ENCODE measurements around the gene MSI2. TPM values are rescaled to one million over a fixed set of nuclear protein-coding genes. Genes with fewer than 3 reads are reported as not detected.

Gene MSI2
- total and polyA plus RNA-seq, 5 donors, result 43.9 to 113 (median 107) TPM

- Histone ChIP-seq H3K4me3 (ENCODE audit: low read length) (no peak overlapping the region), H3K27me3 (ENCODE audit: control insufficient read depth, insufficient read depth) (no peaks in the 10 kb centered on the region), H3K27ac (ENCODE audit: low read length) (no peak overlapping the region), H3K4me1 (ENCODE audit: control insufficient read depth, insufficient read depth, low read length) (peaks cover 2% of the 10 kb centered on the region), H3K9me3 (ENCODE audit: control insufficient read depth, low read length) (no peaks in the 10 kb centered on the region)
- DNase-seq, result no peak
- intact Hi-C loops (cut with DNase I), result no loop called here
- 97% methylated on average over 6 of the region's 6 CpGs for WGBS
- no peak for ATAC-seq
Observed at GRCh38 chr17:57318913-57319312, 62.6 kb downstream of the MSI2 start.

DNA sequence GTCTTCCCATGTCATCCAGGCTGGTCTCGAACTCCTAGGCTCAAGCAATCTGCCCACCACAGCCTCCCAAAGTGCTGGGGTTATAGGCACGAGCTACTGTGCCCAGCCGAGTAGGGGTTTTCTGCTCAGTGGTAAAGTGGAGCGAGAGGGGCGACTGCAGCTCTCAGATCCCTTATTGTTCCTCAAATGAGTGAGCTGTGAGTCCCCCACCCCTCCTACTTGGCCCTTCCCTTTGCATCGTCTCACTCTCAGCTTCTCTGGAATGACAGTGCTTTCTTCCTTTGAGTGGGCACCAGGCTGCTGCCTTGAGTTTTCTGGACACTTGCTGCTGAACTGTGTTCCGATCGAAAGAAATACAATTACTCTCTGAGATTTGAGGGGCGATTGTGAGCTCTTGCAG is 63.5 kb downstream of the MSI2 start:
- WGBS, result 88% methylated on average over 9 of the region's 9 CpGs
- no peak for ATAC-seq
- Histone ChIP-seq H3K27me3 (ENCODE audit: control insufficient read depth, insufficient read depth) (no peaks in the 10 kb centered on the region), H3K9me3 (ENCODE audit: control insufficient read depth, low read length) (no peaks in the 10 kb centered on the region), H3K4me3 (ENCODE audit: low read length) (no peak overlapping the region), H3K27ac (ENCODE audit: low read length) (no peak overlapping the region), H3K4me1 (ENCODE audit: control insufficient read depth, insufficient read depth, low read length) (peaks cover 4% of the 10 kb centered on the region)
- DNase-seq, result no peak
- intact Hi-C loops (cut with DNase I), result no loop called here

DNA sequence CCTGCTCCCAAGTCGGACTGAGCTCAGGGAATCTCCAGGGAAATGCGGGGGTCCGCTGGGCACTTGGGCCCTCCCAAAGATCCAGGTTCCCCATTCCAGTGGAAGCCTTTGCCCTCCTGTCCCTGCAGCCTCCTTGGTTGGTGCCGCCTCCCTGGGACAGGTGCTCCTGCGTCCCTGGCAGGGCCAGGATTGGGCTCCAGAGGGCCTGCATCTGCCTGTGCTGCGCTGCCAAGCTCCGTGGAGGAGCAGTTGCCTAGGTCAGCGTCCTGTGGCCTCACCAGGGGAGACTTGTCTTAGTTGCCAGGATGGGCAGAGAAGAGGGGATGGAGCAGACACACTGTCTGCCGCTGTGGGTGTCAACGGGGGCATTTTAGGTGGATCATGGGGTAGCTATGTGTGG is 67.1 kb downstream of the MSI2 start:
- DNase-seq (no peak), ATAC-seq (peak in 1 of 2 donors; percentile 16)
- 90% methylated on average over 10 of the region's 10 CpGs for WGBS
- no peaks in the 10 kb centered on the region for H3K27me3 ChIP-seq (ENCODE audit: control insufficient read depth, insufficient read depth)
- intact Hi-C loops (cut with DNase I), result no loop called here
- H3K4me3 ChIP-seq (ENCODE audit: low read length), result no peak overlapping the region
- peaks cover 9% of the 10 kb centered on the region for H3K4me1 ChIP-seq (ENCODE audit: control insufficient read depth, insufficient read depth, low read length)
- no peaks in the 10 kb centered on the region for H3K9me3 ChIP-seq (ENCODE audit: control insufficient read depth, low read length)
- H3K27ac ChIP-seq (ENCODE audit: low read length), result no peak overlapping the region

DNA sequence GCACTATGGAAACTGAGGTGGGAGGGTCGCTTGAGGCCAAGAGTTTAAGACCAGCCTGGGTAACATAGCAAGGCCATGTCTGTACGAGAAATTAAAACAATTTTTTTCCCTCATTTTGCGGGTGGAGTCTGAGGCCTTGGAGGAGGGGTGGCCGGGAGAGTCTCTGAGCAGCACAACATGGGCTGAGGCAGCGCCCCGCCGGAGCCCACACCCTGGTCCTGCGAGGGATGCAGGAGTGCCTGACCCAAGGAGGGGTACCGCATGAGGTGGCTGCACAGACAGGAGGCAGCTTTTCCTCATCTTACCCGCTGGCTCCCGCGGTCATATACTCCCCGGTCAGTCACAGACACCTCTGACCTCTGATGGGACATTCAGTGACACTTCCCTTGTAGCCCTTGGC is 67.7 kb downstream of the MSI2 start:
- intact Hi-C loops (cut with DNase I), result no loop called here
- DNase-seq (no peak), ATAC-seq (peak in 1 of 2 donors; percentile 34)
- Histone ChIP-seq H3K9me3 (ENCODE audit: control insufficient read depth, low read length) (no peaks in the 10 kb centered on the region), H3K27me3 (ENCODE audit: control insufficient read depth, insufficient read depth) (no peaks in the 10 kb centered on the region), H3K4me3 (ENCODE audit: low read length) (no peak overlapping the region), H3K4me1 (ENCODE audit: control insufficient read depth, insufficient read depth, low read length) (peaks cover 9% of the 10 kb centered on the region), H3K27ac (ENCODE audit: low read length) (no peak overlapping the region)
- WGBS, result 96% methylated on average over 13 of the region's 13 CpGs

GRCh38 chr17:57324631-57325030 is 68.3 kb downstream of the MSI2 start:
- Histone ChIP-seq H3K4me3 (ENCODE audit: low read length) (no peak overlapping the region), H3K4me1 (ENCODE audit: control insufficient read depth, insufficient read depth, low read length) (peaks cover 8% of the 10 kb centered on the region), H3K27ac (ENCODE audit: low read length) (no peak overlapping the region), H3K27me3 (ENCODE audit: control insufficient read depth, insufficient read depth) (no peaks in the 10 kb centered on the region), H3K9me3 (ENCODE audit: control insufficient read depth, low read length) (no peaks in the 10 kb centered on the region)
- DNase-seq (no peak), ATAC-seq (no peak)
- intact Hi-C loops (cut with DNase I), result no loop called here

- intact Hi-C loops (cut with DNase I), result no loop called here
- Histone ChIP-seq H3K27ac (ENCODE audit: low read length) (no peak overlapping the region), H3K4me3 (ENCODE audit: low read length) (no peak overlapping the region), H3K4me1 (ENCODE audit: control insufficient read depth, insufficient read depth, low read length) (peaks cover 12% of the 10 kb centered on the region), H3K9me3 (ENCODE audit: control insufficient read depth, low read length) (no peaks in the 10 kb centered on the region), H3K27me3 (ENCODE audit: control insufficient read depth, insufficient read depth) (no peaks in the 10 kb centered on the region)
- DNase-seq (no peak), ATAC-seq (no peak)
- WGBS, result 83% methylated on average over 2 of the region's 2 CpGs
Observed at GRCh38 chr17:57326336-57326735, 70.0 kb downstream of the MSI2 start.

DNA sequence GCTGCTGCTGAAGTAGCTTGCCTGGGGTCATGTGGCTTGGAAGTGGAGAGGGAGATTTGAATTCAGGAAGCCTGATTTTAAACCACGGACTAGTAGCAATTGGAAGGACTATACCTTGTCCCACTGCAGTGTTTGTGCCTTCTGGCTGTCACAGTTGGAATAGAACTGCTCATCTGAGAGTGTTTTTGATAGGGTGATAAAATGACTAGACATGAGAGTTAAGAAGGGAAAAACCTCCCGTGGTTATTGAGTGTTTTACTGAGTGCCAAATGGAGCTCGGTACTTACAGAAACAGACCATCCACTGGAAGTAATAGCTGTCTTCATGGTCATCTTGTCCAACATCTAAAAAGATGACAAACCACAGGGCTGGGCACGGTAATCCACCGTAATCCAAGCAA is 70.4 kb downstream of the MSI2 start:
- Histone ChIP-seq H3K27me3 (ENCODE audit: control insufficient read depth, insufficient read depth) (no peaks in the 10 kb centered on the region), H3K4me3 (ENCODE audit: low read length) (no peak overlapping the region), H3K4me1 (ENCODE audit: control insufficient read depth, insufficient read depth, low read length) (peaks cover 14% of the 10 kb centered on the region), H3K9me3 (ENCODE audit: control insufficient read depth, low read length) (no peaks in the 10 kb centered on the region), H3K27ac (ENCODE audit: low read length) (no peak overlapping the region)
- ATAC-seq (no peak), DNase-seq (no peak)
- 66% methylated on average over 5 of the region's 5 CpGs for WGBS
- intact Hi-C loops (cut with DNase I), result no loop called here

- no peaks in the 10 kb centered on the region for H3K9me3 ChIP-seq (ENCODE audit: control insufficient read depth, low read length)
- no peak overlapping the region for H3K27ac ChIP-seq (ENCODE audit: low read length)
- ATAC-seq, result no peak
- intact Hi-C loops (cut with DNase I), result no loop called here
- peaks cover 14% of the 10 kb centered on the region for H3K4me1 ChIP-seq (ENCODE audit: control insufficient read depth, insufficient read depth, low read length)
- H3K4me3 ChIP-seq (ENCODE audit: low read length), result no peak overlapping the region
- H3K27me3 ChIP-seq (ENCODE audit: control insufficient read depth, insufficient read depth), result no peaks in the 10 kb centered on the region
- DNase-seq, result no peak
- WGBS, result 88% methylated on average over 6 of the region's 6 CpGs
Observed at GRCh38 chr17:57327176-57327970, 71.0 kb downstream of the MSI2 start.

GRCh38 chr17:57328109-57328882 is 72.0 kb downstream of the MSI2 start:
- intact Hi-C loops (cut with DNase I), result no loop called here
- peaks cover 14% of the 10 kb centered on the region for H3K4me1 ChIP-seq (ENCODE audit: control insufficient read depth, insufficient read depth, low read length)
- WGBS, result 96% methylated on average over 1 of the region's 1 CpG
- H3K27me3 ChIP-seq (ENCODE audit: control insufficient read depth, insufficient read depth), result no peaks in the 10 kb centered on the region
- H3K4me3 ChIP-seq (ENCODE audit: low read length), result no peak overlapping the region
- no peaks in the 10 kb centered on the region for H3K9me3 ChIP-seq (ENCODE audit: control insufficient read depth, low read length)
- DNase-seq (no peak), ATAC-seq (no peak)
- H3K27ac ChIP-seq (ENCODE audit: low read length), result no peak overlapping the region

- H3K27me3 ChIP-seq (ENCODE audit: control insufficient read depth, insufficient read depth), result no peaks in the 10 kb centered on the region
- ATAC-seq (peak; percentile 58 to 73), DNase-seq (no peak)
- intact Hi-C loops (cut with DNase I), result no loop called here
- no peaks in the 10 kb centered on the region for H3K9me3 ChIP-seq (ENCODE audit: control insufficient read depth, low read length)
- no peak overlapping the region for H3K4me3 ChIP-seq (ENCODE audit: low read length)
- peak overlapping the region; percentile 77 for H3K27ac ChIP-seq (ENCODE audit: low read length)
- H3K4me1 ChIP-seq (ENCODE audit: control insufficient read depth, insufficient read depth, low read length), result peaks cover 14% of the 10 kb centered on the region
- WGBS, result 43% methylated on average over 9 of the region's 9 CpGs
Observed at GRCh38 chr17:57329380-57330214, 73.3 kb downstream of the MSI2 start.

DNA sequence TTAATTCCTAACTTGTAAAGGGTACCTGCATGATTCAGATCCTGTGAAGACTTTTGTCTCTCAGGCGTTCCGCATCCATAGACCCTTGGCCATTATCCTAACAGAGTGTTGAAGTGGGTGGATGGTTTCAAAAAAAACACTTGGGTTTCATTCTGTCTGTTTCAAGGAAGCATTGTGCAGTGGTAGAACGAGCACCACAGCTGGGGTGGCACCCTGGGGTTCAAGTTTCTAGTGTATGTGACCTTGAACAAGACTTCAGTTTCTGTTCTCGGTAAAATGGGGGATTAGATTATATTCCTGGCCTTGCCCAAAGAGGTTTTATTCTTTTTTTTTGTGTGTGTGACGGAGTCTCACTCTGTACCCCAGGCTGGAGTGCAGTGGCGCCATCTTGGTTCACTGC is 74.3 kb downstream of the MSI2 start:
- Histone ChIP-seq H3K4me3 (ENCODE audit: low read length) (no peak overlapping the region), H3K27me3 (ENCODE audit: control insufficient read depth, insufficient read depth) (no peaks in the 10 kb centered on the region), H3K9me3 (ENCODE audit: control insufficient read depth, low read length) (no peaks in the 10 kb centered on the region), H3K4me1 (ENCODE audit: control insufficient read depth, insufficient read depth, low read length) (peaks cover 12% of the 10 kb centered on the region), H3K27ac (ENCODE audit: low read length) (peak overlapping the region; percentile 31)
- DNase-seq, result no peak
- ATAC-seq, result no peak
- intact Hi-C loops (cut with DNase I), result no loop called here
- 96% methylated on average over 6 of the region's 6 CpGs for WGBS
